K562 (cell line): ENCODE measurements around the gene SEC11A. TPM values are rescaled to one million over a fixed set of nuclear protein-coding genes. Genes with fewer than 3 reads are reported as not detected.

ENCODE experiments used
- ARID2 ChIP-seq: fragments of 450-650 bp; IDR thresholded peaks from 2 replicates; pipeline ENCODE4 v1.6.1; 2017; ENCODE audit warnings: antibody characterized with exemption, mild to moderate bottlenecking
- ATF1 ChIP-seq, 2 experiments: fragments of 450-650 bp in 1 of 2; IDR thresholded peaks; 2 replicates each; pipeline ENCODE4 v1.6.1; 2016; ENCODE audit warnings: missing compliant biosample characterization in 1 of 2, missing genetic modification characterization in 1 of 2
- CBFB ChIP-seq: sonication (generic); formaldehyde crosslinking; IDR thresholded peaks from 2 replicates; pipeline ENCODE4 v1.4.0; 2020; ENCODE audit warnings: mild to moderate bottlenecking, missing genetic modification reagents
- ELF2 ChIP-seq: fragments of 250-450 bp; sonication (Bioruptor Pico); IDR thresholded peaks from 2 replicates; pipeline ENCODE4 v1.5.0; 2021; ENCODE audit warnings: mild to moderate bottlenecking
- GABPB1 ChIP-seq: sonication (generic); formaldehyde crosslinking; IDR thresholded peaks from 2 replicates; pipeline ENCODE4 v1.8.0; 2022; ENCODE audit warnings: mild to moderate bottlenecking, missing genetic modification reagents
- HNRNPLL ChIP-seq: fragments of 200-400 bp; formaldehyde crosslinking; IDR thresholded peaks from 2 replicates; pipeline ENCODE4 v1.6.1; 2017; ENCODE audit warnings: low read length, low read depth, mild to moderate bottlenecking; ENCODE audit not compliant: poor library complexity, severe bottlenecking
- KLF1 ChIP-seq: fragments of 450-650 bp; IDR thresholded peaks from 2 replicates; pipeline ENCODE4 v1.6.1; 2016; ENCODE audit warnings: missing genetic modification characterization, missing compliant biosample characterization
- RBM17 ChIP-seq: fragments of 200-400 bp; formaldehyde crosslinking; IDR thresholded peaks from 2 replicates; pipeline ENCODE4 v1.6.1; 2017; ENCODE audit warnings: low read depth, mild to moderate bottlenecking, low read length, borderline replicate concordance
- SP2 ChIP-seq: IDR thresholded peaks from 2 replicates; pipeline ENCODE4 v1.6.1; 2011; ENCODE audit warnings: mild to moderate bottlenecking, low read depth, low read length, moderate library complexity; ENCODE audit not compliant: poor library complexity, severe bottlenecking; ENCODE audit errors: extremely low read depth
- SREBF2 ChIP-seq: sonication (generic); formaldehyde crosslinking; IDR thresholded peaks from 2 replicates; pipeline ENCODE4 v1.4.0; 2020; ENCODE audit warnings: mild to moderate bottlenecking, missing genetic modification reagents
- ZBED1 ChIP-seq: IDR thresholded peaks from 2 replicates; pipeline ENCODE4 v1.6.1; 2014
- ZNF143 ChIP-seq: sonication (generic); formaldehyde crosslinking; IDR thresholded peaks from 2 replicates; pipeline ENCODE4 v1.9.0; 2022; ENCODE audit warnings: mild to moderate bottlenecking, missing genetic modification reagents
- ZNF277 ChIP-seq: fragments of 250-450 bp; sonication (Bioruptor Pico); IDR thresholded peaks from 2 replicates; pipeline ENCODE4 v1.8.0; 2022; ENCODE audit warnings: inconsistent platforms, mild to moderate bottlenecking, moderate library complexity, borderline replicate concordance
- ZNF511 ChIP-seq: sonication (generic); formaldehyde crosslinking; IDR thresholded peaks from 2 replicates; pipeline ENCODE4 v1.8.0; 2022; ENCODE audit warnings: mild to moderate bottlenecking, missing genetic modification reagents
- ZNF609 ChIP-seq: sonication (generic); formaldehyde crosslinking; IDR thresholded peaks from 2 replicates; pipeline ENCODE4 v1.8.1; 2023; ENCODE audit warnings: missing genetic modification reagents, mild to moderate bottlenecking, borderline replicate concordance
- polyA plus RNA-seq, 8 experiments: library from polyadenylated mRNA; depleted of rRNA in 4 of 8; stranded (reverse) in 5 of 8; unstranded in 3 of 8; fragments of >200 nt; fragmentation: Nextera tagmentation in 2 of 8; fragmentation: Illumina TruSeq in 1 of 8; extraction: Ambion mirVana in 2 of 8; extraction: Trizol in 1 of 8; gene quantifications; 2 replicates each; pipeline versions ENCODE4 v1.2.1 to v1.2.3, GENCODE V29; 2011 to 2014; ENCODE audit warnings: inconsistent platforms in 1 of 8, missing spikeins in 1 of 8
- total RNA-seq, 7 experiments: library from RNA; depleted of rRNA in 6 of 7; stranded (reverse); fragments of >200 nt in 6 of 7; fragmentation: Illumina TruSeq in 2 of 7; extraction: Trizol in 2 of 7; gene quantifications; 2 replicates each; pipeline versions ENCODE4 v1.2.1 to v1.2.3, GENCODE V29; 2011 to 2021; ENCODE audit warnings: low replicate concordance in 1 of 7
- TF ChIP-seq, protein P1 (sequence below): fragments of 250-450 bp; sonication (Bioruptor Pico); IDR thresholded peaks from 2 replicates; pipeline ENCODE4 v1.5.0; 2020; ENCODE audit warnings: mild to moderate bottlenecking
- TF ChIP-seq, protein P2 (sequence below), 3 experiments: IDR thresholded peaks in 2 of 3; conservative IDR thresholded peaks in 1 of 3; 2 replicates each; pipeline ENCODE4 v1.5.1; 2011 to 2012; ENCODE audit warnings: low read length in 3 of 3, mild to moderate bottlenecking in 3 of 3, control low read depth in 2 of 3, improper control_type of control experiment in 1 of 3, inconsistent platforms in 1 of 3, low read depth in 1 of 3, mixed read lengths in 1 of 3, moderate library complexity in 1 of 3; ENCODE audit not compliant: insufficient read depth in 2 of 3

The SEC11A gene
- total and polyA plus RNA-seq, 9 of the 15 experiments (the other 6 are each of a cell fraction or from before 2014, with no cell fraction given), result 175 to 310 (median 229) TPM

DNA sequence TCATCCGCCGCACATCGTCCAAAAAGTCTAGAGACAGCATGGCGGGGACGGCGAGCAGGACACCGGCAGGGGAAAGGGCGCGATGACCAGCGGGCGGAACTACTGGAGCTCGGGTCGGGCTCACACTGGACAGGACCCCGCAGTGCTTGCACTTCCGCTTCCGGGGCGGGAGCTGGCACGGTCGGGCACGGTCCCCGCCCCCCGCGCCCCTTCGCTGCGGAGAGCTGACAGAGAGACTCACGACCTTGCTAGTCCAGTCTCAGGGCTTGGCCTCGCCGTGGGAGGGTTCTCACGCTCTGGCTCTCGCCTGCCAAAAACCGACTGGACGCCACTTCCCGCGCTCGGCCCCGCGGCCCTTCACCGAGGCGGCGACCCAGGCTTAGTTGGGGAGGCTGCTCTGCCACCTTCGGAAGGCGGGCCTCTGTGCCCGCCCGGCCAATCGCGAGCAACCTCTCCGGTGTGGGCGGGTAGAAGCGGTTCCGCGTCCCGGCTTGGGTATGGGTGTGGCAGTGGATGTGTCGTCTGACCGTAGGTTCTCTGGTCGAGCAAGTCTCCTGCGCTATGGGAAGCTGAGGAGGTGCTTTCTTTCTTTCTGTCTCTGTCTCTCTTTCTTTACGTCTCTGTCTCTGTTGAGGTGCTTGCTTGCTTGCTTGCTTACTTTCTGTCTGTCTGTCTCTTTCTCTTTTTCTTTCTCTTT is at the start of gene SEC11A (continued):
- TF ChIP-seq HNRNPLL, result peak; percentile 44
- no peak for TF ChIP-seq ARID2
- TF ChIP-seq ZNF143 (CRISPR knock-in tag), result no peak
- peak; percentile 91 for TF ChIP-seq SREBF2
- TF ChIP-seq CBFB, result no peak
- TF ChIP-seq ZNF277, result no peak
- TF ChIP-seq KLF1 (tag), result peak; percentile 69; the same call in 1 of the 2 replicates
- TF ChIP-seq ZNF609 (CRISPR knock-in tag), result peak; percentile 21; the same call in 1 of the 2 replicates
- peak; percentile 47 for TF ChIP-seq SP2
- TF ChIP-seq GABPB1, result peak; percentile 99
- TF ChIP-seq, protein P1, sequence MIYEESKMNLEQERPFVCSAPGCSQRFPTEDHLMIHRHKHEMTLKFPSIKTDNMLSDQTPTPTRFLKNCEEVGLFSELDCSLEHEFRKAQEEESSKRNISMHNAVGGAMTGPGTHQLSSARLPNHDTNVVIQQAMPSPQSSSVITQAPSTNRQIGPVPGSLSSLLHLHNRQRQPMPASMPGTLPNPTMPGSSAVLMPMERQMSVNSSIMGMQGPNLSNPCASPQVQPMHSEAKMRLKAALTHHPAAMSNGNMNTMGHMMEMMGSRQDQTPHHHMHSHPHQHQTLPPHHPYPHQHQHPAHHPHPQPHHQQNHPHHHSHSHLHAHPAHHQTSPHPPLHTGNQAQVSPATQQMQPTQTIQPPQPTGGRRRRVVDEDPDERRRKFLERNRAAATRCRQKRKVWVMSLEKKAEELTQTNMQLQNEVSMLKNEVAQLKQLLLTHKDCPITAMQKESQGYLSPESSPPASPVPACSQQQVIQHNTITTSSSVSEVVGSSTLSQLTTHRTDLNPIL (CRISPR knock-in tag), result no peak
- peak; percentile 37; the same call in 1 of the 2 replicates for TF ChIP-seq ELF2
- no peak for TF ChIP-seq ZBED1
- 0 out of 2 replicates have a peak, but pooled peaks have one; percentile 38 for TF ChIP-seq ATF1 (CRISPR knock-in tag; IDR thresholded peaks at IDR 0.05)
- TF ChIP-seq ATF1 (tag; IDR thresholded peaks at IDR 0.05), result peak; percentile 76
- no peak for TF ChIP-seq RBM17
- TF ChIP-seq, protein P2, sequence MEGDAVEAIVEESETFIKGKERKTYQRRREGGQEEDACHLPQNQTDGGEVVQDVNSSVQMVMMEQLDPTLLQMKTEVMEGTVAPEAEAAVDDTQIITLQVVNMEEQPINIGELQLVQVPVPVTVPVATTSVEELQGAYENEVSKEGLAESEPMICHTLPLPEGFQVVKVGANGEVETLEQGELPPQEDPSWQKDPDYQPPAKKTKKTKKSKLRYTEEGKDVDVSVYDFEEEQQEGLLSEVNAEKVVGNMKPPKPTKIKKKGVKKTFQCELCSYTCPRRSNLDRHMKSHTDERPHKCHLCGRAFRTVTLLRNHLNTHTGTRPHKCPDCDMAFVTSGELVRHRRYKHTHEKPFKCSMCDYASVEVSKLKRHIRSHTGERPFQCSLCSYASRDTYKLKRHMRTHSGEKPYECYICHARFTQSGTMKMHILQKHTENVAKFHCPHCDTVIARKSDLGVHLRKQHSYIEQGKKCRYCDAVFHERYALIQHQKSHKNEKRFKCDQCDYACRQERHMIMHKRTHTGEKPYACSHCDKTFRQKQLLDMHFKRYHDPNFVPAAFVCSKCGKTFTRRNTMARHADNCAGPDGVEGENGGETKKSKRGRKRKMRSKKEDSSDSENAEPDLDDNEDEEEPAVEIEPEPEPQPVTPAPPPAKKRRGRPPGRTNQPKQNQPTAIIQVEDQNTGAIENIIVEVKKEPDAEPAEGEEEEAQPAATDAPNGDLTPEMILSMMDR (IDR thresholded peaks at IDR 0.05 in 2 of 3, conservative IDR thresholded peaks at IDR 0.05 in 1 of 3; ENCODE audit: insufficient read depth in 2 of 3, low read depth in 1 of 3, low read length in 3 of 3), result no peak
- peak; percentile 5; the same call in 1 of the 2 replicates for TF ChIP-seq ZNF511 (CRISPR knock-in tag)
